H1 (cell line): Measurements from ENCODE around the gene ERO1B. TPM values are rescaled to one million over a fixed set of nuclear protein-coding genes. Genes with fewer than 3 reads are reported as not detected.
A peak's percentile ranks its signal among the peaks of the same experiment; 100 is the strongest.

Experiments
- CTCF ChIA-PET: fragments of 300-600 bp; sonication (Branson Sonifier 250); formaldehyde crosslinking; loops from one replicate; lab custom pipeline; 2021; ENCODE audit not compliant: partially characterized antibody; lab: Charles Lee
- POLR2A ChIA-PET: fragments of 300-600 bp; sonication (Branson Sonifier 250); formaldehyde crosslinking; loops from one replicate; lab custom pipeline; 2021; ENCODE audit warnings: inconsistent platforms; ENCODE audit not compliant: partially characterized antibody; lab: Charles Lee
- DNase-seq, 2 experiments: peaks; one replicate each; pipeline versions ENCODE4 v3.0.0 to v3.0.0-alpha.2; 2010 to 2022; ENCODE audit warnings: low spot score in 2 of 2, low read depth in 1 of 2, mixed read lengths in 1 of 2
- FAIRE-seq: peaks from 2 replicates; lab custom pipeline; 2011; peaks lifted over from hg19 to GRCh38; lab: Jason Lieb, UNC
- H2AFZ ChIP-seq: 2 replicates; pipeline ENCODE4 v1.8.1; 2012; ENCODE audit warnings: low read length, inconsistent platforms
- H2AK5ac ChIP-seq: 2 replicates; pipeline ENCODE4 v1.6.1; 2013; ENCODE audit warnings: low read depth, low read length
- H2BK120ac ChIP-seq: replicated peaks from 2 replicates; pipeline ENCODE3; 2013; ENCODE audit warnings: low read depth, low read length, inconsistent platforms
- H2BK12ac ChIP-seq: 2 replicates; pipeline ENCODE4 v1.6.1; 2013; ENCODE audit warnings: low read depth, low read length
- H2BK15ac ChIP-seq: 2 replicates; pipeline ENCODE4 v1.6.1; 2013; ENCODE audit warnings: low read length
- H2BK20ac ChIP-seq: 2 replicates; pipeline ENCODE4 v1.6.1; 2013; ENCODE audit warnings: low read length
- H2BK5ac ChIP-seq: 2 replicates; pipeline ENCODE4 v1.6.1; 2013; ENCODE audit warnings: low read depth, low read length
- H3K14ac ChIP-seq: 2 replicates; pipeline ENCODE4 v1.6.1; 2013; ENCODE audit warnings: inconsistent platforms; ENCODE audit not compliant: insufficient read length
- H3K18ac ChIP-seq: 2 replicates; pipeline ENCODE4 v1.6.1; 2013; ENCODE audit warnings: low read length; ENCODE audit errors: extremely low read depth
- H3K23ac ChIP-seq: 2 replicates; pipeline ENCODE4 v1.6.1; 2013; ENCODE audit warnings: inconsistent platforms; ENCODE audit not compliant: insufficient read length
- H3K23me2 ChIP-seq: 2 replicates; pipeline ENCODE4 v1.6.1; 2013; ENCODE audit warnings: low read depth, low read length
- H3K27ac ChIP-seq: 2 replicates; pipeline ENCODE4 v1.6.1; 2011; ENCODE audit warnings: low read depth, low read length, inconsistent platforms
- H3K27me3 ChIP-seq, 4 experiments: replicated peaks in 1 of 4; 1 replicate in 1 of 4; 2 replicates in 3 of 4; pipeline versions ENCODE4 v1.6.1 to v1.8.1; 2011 to 2013; ENCODE audit warnings: low read length in 3 of 4, mild to moderate bottlenecking in 3 of 4, inconsistent platforms in 2 of 4, mixed read lengths in 2 of 4, moderate library complexity in 1 of 4; ENCODE audit not compliant: control insufficient read depth in 3 of 4, insufficient read depth in 3 of 4; ENCODE audit errors: extremely low read depth in 1 of 4
- H3K36me3 ChIP-seq, 4 experiments: 2 replicates each; pipeline versions ENCODE4 v1.6.1 to v1.8.1; 2011 to 2013; ENCODE audit warnings: mild to moderate bottlenecking in 4 of 4, low read length in 3 of 4, moderate library complexity in 2 of 4, control low read depth in 1 of 4, inconsistent platforms in 1 of 4; ENCODE audit not compliant: insufficient read depth in 4 of 4, control insufficient read depth in 2 of 4
- H3K4ac ChIP-seq: replicated peaks from 2 replicates; pipeline ENCODE3; 2013; ENCODE audit warnings: low read length, low read depth, mixed read lengths, inconsistent platforms; ENCODE audit not compliant: insufficient read length
- H3K4me1 ChIP-seq, 4 experiments: replicated peaks in 1 of 4; 1 replicate in 1 of 4; 2 replicates in 3 of 4; pipeline versions ENCODE4 v1.6.1 to v1.8.1; 2011 to 2013; ENCODE audit warnings: low read length in 3 of 4, inconsistent platforms in 2 of 4, mixed read lengths in 1 of 4; ENCODE audit not compliant: insufficient read depth in 4 of 4, control insufficient read depth in 3 of 4
- H3K4me2 ChIP-seq, 2 experiments: 2 replicates each; pipeline versions ENCODE4 v1.6.1 to v1.8.1; 2011 to 2013; ENCODE audit warnings: low read depth in 2 of 2, low read length in 2 of 2, control low read depth in 1 of 2, inconsistent platforms in 1 of 2, mild to moderate bottlenecking in 1 of 2; ENCODE audit not compliant: insufficient read depth in 1 of 2
- H3K4me3 ChIP-seq, 4 experiments: fragments of 200-600, 300-600 bp in 1 of 4; sonication (generic), shearing (Covaris generic), sonication (Bioruptor Twin) in 1 of 4; 2 replicates each; pipeline versions ENCODE4 v1.5.1 to v1.8.1; 2011 to 2016; ENCODE audit warnings: low read length in 4 of 4, low read depth in 3 of 4, control low read depth in 2 of 4, inconsistent platforms in 2 of 4, mild to moderate bottlenecking in 2 of 4, mixed read lengths in 1 of 4, moderate library complexity in 1 of 4; ENCODE audit not compliant: insufficient read depth in 2 of 4; ENCODE audit errors: extremely low read depth in 1 of 4
- H3K56ac ChIP-seq: replicated peaks from 2 replicates; pipeline ENCODE3; 2013; ENCODE audit warnings: low read depth, mild to moderate bottlenecking, mixed read lengths, low read length, inconsistent platforms; ENCODE audit not compliant: insufficient read length
- H3K79me1 ChIP-seq: 2 replicates; pipeline ENCODE4 v1.6.1; 2013; ENCODE audit warnings: low read depth, low read length, control low read depth
- H3K79me2 ChIP-seq, 2 experiments: 2 replicates each; pipeline versions ENCODE4 v1.6.1 to v1.8.1; 2012 to 2013; ENCODE audit warnings: low read length in 2 of 2, mild to moderate bottlenecking in 2 of 2, inconsistent platforms in 1 of 2; ENCODE audit not compliant: insufficient read depth in 2 of 2, control insufficient read depth in 1 of 2
- H3K9ac ChIP-seq, 4 experiments: replicated peaks in 1 of 4; 1 replicate in 1 of 4; 2 replicates in 3 of 4; pipeline versions ENCODE4 v1.6.1 to v1.8.1; 2011 to 2013; ENCODE audit warnings: low read depth in 3 of 4, low read length in 3 of 4, control low read depth in 2 of 4, mild to moderate bottlenecking in 2 of 4, moderate library complexity in 2 of 4, inconsistent platforms in 1 of 4; ENCODE audit errors: extremely low read depth in 1 of 4
- H3K9me3 ChIP-seq, 2 experiments: 2 replicates each; pipeline versions ENCODE4 v1.6.1 to v1.8.1; 2012 to 2013; ENCODE audit warnings: mild to moderate bottlenecking in 2 of 2, moderate library complexity in 2 of 2, control low read depth in 1 of 2, inconsistent platforms in 1 of 2, low read depth in 1 of 2, low read length in 1 of 2, mixed read lengths in 1 of 2; ENCODE audit not compliant: insufficient read depth in 2 of 2
- H4K20me1 ChIP-seq, 2 experiments: replicated peaks in 1 of 2; 2 replicates each; pipeline versions ENCODE3 to v1.8.1; 2011 to 2013; ENCODE audit warnings: inconsistent platforms in 2 of 2, low read length in 2 of 2, mild to moderate bottlenecking in 1 of 2; ENCODE audit not compliant: insufficient read depth in 2 of 2, control insufficient read depth in 1 of 2
- H4K5ac ChIP-seq: 2 replicates; pipeline ENCODE4 v1.6.1; 2013; ENCODE audit warnings: low read length, low read depth, mixed read lengths, inconsistent platforms; ENCODE audit not compliant: insufficient read length
- H4K8ac ChIP-seq: 2 replicates; pipeline ENCODE4 v1.8.0; 2013; ENCODE audit warnings: mild to moderate bottlenecking, moderate library complexity, low read length, inconsistent platforms; ENCODE audit not compliant: insufficient read depth; ENCODE audit errors: extremely low read depth
- H4K91ac ChIP-seq: replicated peaks from 2 replicates; pipeline ENCODE3; 2013; ENCODE audit warnings: low read length, mixed read lengths, inconsistent platforms; ENCODE audit not compliant: insufficient read length
- KDM5A ChIP-seq: fragments of 200-600 bp; IDR thresholded peaks from 2 replicates; pipeline ENCODE4 v1.7.1; 2012; ENCODE audit warnings: mild to moderate bottlenecking, low read length, inconsistent platforms, mixed read lengths
- POU5F1 ChIP-seq: IDR thresholded peaks from 2 replicates; pipeline ENCODE4 v1.6.1; 2011; ENCODE audit warnings: low read depth, mild to moderate bottlenecking, low read length, moderate library complexity
- SAP30 ChIP-seq: fragments of 300-600 bp; sonication (generic); IDR thresholded peaks from 2 replicates; pipeline ENCODE4 v1.7.1; 2012; ENCODE audit warnings: low read length, moderate library complexity, mild to moderate bottlenecking, inconsistent platforms; ENCODE audit not compliant: insufficient read depth, insufficient replicate concordance
- SIN3A ChIP-seq, 2 experiments: IDR thresholded peaks in 1 of 2; conservative IDR thresholded peaks in 1 of 2; 2 replicates each; pipeline ENCODE4 v1.6.1; 2011 to 2012; ENCODE audit warnings: low read length in 2 of 2, improper control_type of control experiment in 1 of 2, low read depth in 1 of 2, mild to moderate bottlenecking in 1 of 2
- SP4 ChIP-seq: IDR thresholded peaks from 2 replicates; pipeline ENCODE4 v1.6.1; 2012; ENCODE audit warnings: low read length, inconsistent platforms
- SUZ12 ChIP-seq: fragments of 200-600 bp; sonication (generic); IDR thresholded peaks from 2 replicates; pipeline ENCODE4 v1.6.1; 2012; ENCODE audit warnings: mild to moderate bottlenecking, inconsistent platforms, low read length, moderate library complexity, mixed read lengths
- WGBS, 2 experiments: shearing (Covaris generic) in 1 of 2; methylation state at CpG; one replicate each; pipeline versions ENCODE4 v1.1.6 to v1.1.7; 2013 to 2015; ENCODE audit warnings: low lambda C conversion rate in 2 of 2, mixed read lengths in 2 of 2, inconsistent platforms in 1 of 2, low coverage in 1 of 2, missing lambda C conversion rate in 1 of 2; ENCODE audit not compliant: insufficient replicate concordance in 2 of 2, insufficient coverage in 1 of 2, insufficient read length in 1 of 2; ENCODE audit errors: extremely low coverage in 1 of 2, missing lambda C conversion rate in 1 of 2; 5-methylcytosine and 5-hydroxymethylcytosine counted together
- polyA plus RNA-seq, 7 experiments: library from polyadenylated mRNA; depleted of rRNA in 3 of 7; stranded (reverse) in 5 of 7; unstranded in 2 of 7; fragments of >200 nt in 5 of 7; fragments of 200-250 nt in 2 of 7; gene quantifications; 1 replicate in 5 of 7; 2 replicates in 1 of 7; 4 replicates in 1 of 7; pipeline versions ENCODE4 v1.2.1 to v1.2.3, GENCODE V29; 2011 to 2013; ENCODE audit warnings: missing spikeins in 2 of 7, mixed read lengths in 2 of 7
- total RNA-seq: library from RNA; stranded (reverse); fragmentation: NEBNext Ultra II Directional; extraction: Animal tissue kit (Norgen Biotek cat#: 25700); gene quantifications from 2 replicates; pipeline ENCODE4 v1.2.1, GENCODE V29; 2021

Gene ERO1B
- total and polyA plus RNA-seq, 2 of the 8 experiments (the other 6 are each of a cell fraction or from before 2014, with no cell fraction given), result 0.74 to 5.6 TPM

DNA sequence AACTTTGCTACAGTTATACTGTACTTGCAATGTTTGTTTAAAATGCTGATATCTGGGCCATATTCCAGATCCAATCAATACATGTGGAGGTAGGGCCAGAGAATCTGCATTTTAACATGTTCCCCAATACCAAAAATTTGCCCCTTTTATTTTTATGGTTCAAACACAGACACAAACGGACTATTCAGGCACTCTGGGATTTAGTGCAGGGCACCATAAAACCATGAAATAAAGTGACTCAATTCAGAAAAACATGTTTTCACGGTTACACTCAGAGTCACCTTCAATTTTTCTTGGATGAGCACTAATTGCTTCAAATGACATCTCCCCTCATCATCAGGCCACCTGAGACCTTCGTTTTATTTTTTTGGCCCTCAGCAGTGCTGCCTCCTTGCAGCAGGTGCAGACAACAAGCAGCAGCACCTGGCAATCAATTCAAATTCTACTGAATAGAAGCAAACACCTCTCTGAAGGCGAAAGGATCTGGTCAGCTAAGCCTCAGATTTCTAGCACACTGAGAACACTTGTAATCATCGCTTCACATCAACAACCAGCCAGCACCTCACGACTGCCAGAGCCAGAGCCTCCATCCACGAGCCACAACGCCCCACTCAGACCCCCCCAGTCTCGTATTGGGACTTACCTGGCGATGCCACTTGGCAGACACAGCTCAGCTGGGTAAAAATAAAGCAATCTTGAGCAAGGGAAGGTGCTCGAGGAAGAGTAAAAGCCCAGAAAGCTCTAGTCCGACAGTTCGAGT lies 1.1 kb downstream of the ERO1B start:
- no peaks in the 10 kb centered on the region for H3K36me3 ChIP-seq
- H3K18ac ChIP-seq, result no peak overlapping the region
- WGBS, 2 experiments, result 22% methylated on average over 13 of the region's 13 CpGs; no CpG with 5 or more reads in 1 of the 2 experiments
- DNase-seq (peak in 1 of 2 experiments; percentile 60), FAIRE-seq (peak; percentile 42)
- H3K9me3 ChIP-seq, result no peaks in the 10 kb centered on the region
- H2BK15ac ChIP-seq, result no peak overlapping the region
- H4K20me1 ChIP-seq, result no peaks in the 10 kb centered on the region
- peaks cover 3 to 11% (median 7%) of the 10 kb centered on the region in 4 experiments for H3K27me3 ChIP-seq
- no peak overlapping the region for H4K5ac ChIP-seq
- H3K23ac ChIP-seq, result no peak overlapping the region
- no peak overlapping the region for H4K91ac ChIP-seq
- no peak overlapping the region for H3K56ac ChIP-seq
- no peak overlapping the region for H2BK5ac ChIP-seq
- no peak overlapping the region for H3K14ac ChIP-seq
- H2AFZ ChIP-seq, result peak overlapping the region; percentile 68; the same call in 1 of the 2 replicates
- no peak overlapping the region for H3K4ac ChIP-seq
- H2BK12ac ChIP-seq, result no peak overlapping the region
- peak overlapping the region in 3 of 4 experiments; percentile 25 to 55 (median 32); a peak in 3 of 7 replicates for H3K9ac ChIP-seq
- no peak overlapping the region for H2BK120ac ChIP-seq
- H3K4me3 ChIP-seq, result peak overlapping the region; percentile 75 to 79 (median 78)
- no peak overlapping the region for H2BK20ac ChIP-seq
- H3K23me2 ChIP-seq, result peaks cover 11% of the 10 kb centered on the region; the same call in 1 of the 2 replicates
- peak overlapping the region; percentile 68; the same call in 1 of the 2 replicates for H4K8ac ChIP-seq
- H3K4me1 ChIP-seq, result peaks cover 0 to 6% (median 2%) of the 10 kb centered on the region in 4 experiments; a peak in 2 of 7 replicates
- H3K79me2 ChIP-seq, result no peaks in the 10 kb centered on the region
- H3K79me1 ChIP-seq, result no peaks in the 10 kb centered on the region
- CTCF ChIA-PET, result interaction anchor here (0.5 kb wide), 1 partner anchor 163 kb away, joined by 4 read pairs; no protein-coding TSS in a partner anchor
- peak; percentile 23 for TF ChIP-seq SAP30
- TF ChIP-seq KDM5A, result no peak
- 0 out of 4 replicates have a peak, but pooled peaks of 1 of the 2 experiments have one; percentile 36 for TF ChIP-seq SIN3A (conservative IDR thresholded peaks at IDR 0.05 in 1 of 2, IDR thresholded peaks at IDR 0.05 in 1 of 2; ENCODE audit: low read depth in 1 of 2, low read length in 2 of 2)
- TF ChIP-seq POU5F1, result no peak
- TF ChIP-seq SP4, result no peak
- TF ChIP-seq SUZ12, result peak; percentile 67
- no peak overlapping the region for H3K27ac ChIP-seq
- peak overlapping the region; percentile 91 to 95 for H3K4me2 ChIP-seq
- POLR2A ChIA-PET, result interaction anchor here (0.6 to 1.6 kb wide), 11 partner anchors 9 to 1136 kb away, joined by 3 to 5 read pairs (median 3); no protein-coding TSS in a partner anchor
- no peak overlapping the region for H2AK5ac ChIP-seq
